ENCODE results near the gene NSD1.
"Not testable (repeated sequence)": the region's sequence is repeated elsewhere in the genome, so short reads cannot be mapped to it uniquely, and the experiment has no call there.

The NSD1 gene

GRCh38 chr5:177334155-177334551, 200.6 kb downstream of the NSD1 start:
- peaks cover 45 to 94% (median 72%) of the 10 kb centered on the region in 11 experiments for H3K36me3 ChIP-seq
- no peaks in the 10 kb centered on the region for H3K27me3 ChIP-seq
- H3K4me1 ChIP-seq: peaks cover 71 to 100% (median 98%) of the 10 kb centered on the region in 10 experiments
- H3K4me3 ChIP-seq: peak overlapping the region in 4 of 10 experiments; percentile 26 to 55 (median 33); a peak in 7 of 20 replicates
- peak overlapping the region; percentile 58 to 98 (median 90) for H3K4me2 ChIP-seq
- TF ChIP-seq Cebpa-rat (IDR thresholded peaks at IDR 0.05): no peak
- H3K27ac ChIP-seq: peak overlapping the region in 9 of 11 experiments; percentile 2 to 92 (median 83); a peak in 16 of 22 replicates
- peak overlapping the region in 8 of 11 experiments; percentile 55 to 83 (median 76); a peak in 15 of 22 replicates for H3K9ac ChIP-seq
- peaks cover 15 to 100% (median 69%) of the 10 kb centered on the region in 11 experiments; a peak in 21 of 22 replicates for H4K20me1 ChIP-seq
- no peaks in the 10 kb centered on the region for H3K9me3 ChIP-seq (replicated peaks in 1 of 11)

GRCh38 chr5:177334781-177335700, 201.5 kb downstream of the NSD1 start:
- no peaks in the 10 kb centered on the region for H3K9me3 ChIP-seq (replicated peaks in 1 of 11)
- peak overlapping the region in 8 of 11 experiments; percentile 75 to 92 (median 84); a peak in 15 of 22 replicates for H3K27ac ChIP-seq
- no peaks in the 10 kb centered on the region for H3K27me3 ChIP-seq
- peak overlapping the region in 2 of 10 experiments; percentile 26 to 29; a peak in 4 of 20 replicates for H3K4me3 ChIP-seq
- peak overlapping the region; percentile 58 to 98 (median 90) for H3K4me2 ChIP-seq
- peak overlapping the region in 8 of 11 experiments; percentile 55 to 83 (median 76); a peak in 15 of 22 replicates for H3K9ac ChIP-seq
- H3K4me1 ChIP-seq: peaks cover 80 to 100% (median 100%) of the 10 kb centered on the region in 10 experiments
- H3K36me3 ChIP-seq: peaks cover 45 to 94% (median 72%) of the 10 kb centered on the region in 11 experiments
- H4K20me1 ChIP-seq: peaks cover 22 to 100% (median 77%) of the 10 kb centered on the region in 11 experiments; a peak in 21 of 22 replicates
- TF ChIP-seq Cebpa-rat (IDR thresholded peaks at IDR 0.05): no peak

GRCh38 chr5:177335701-177336065, 202.1 kb downstream of the NSD1 start:
- Histone ChIP-seq H3K4me2 (peak overlapping the region; percentile 58 to 98 (median 90); a peak in 21 of 22 replicates), H3K9me3 (replicated peaks in 1 of 11) (no peaks in the 10 kb centered on the region), H3K9ac (peak overlapping the region in 8 of 11 experiments; percentile 55 to 83 (median 76); a peak in 13 of 22 replicates), H3K4me1 (peaks cover 85 to 100% (median 98%) of the 10 kb centered on the region in 10 experiments), H3K36me3 (peaks cover 45 to 88% (median 67%) of the 10 kb centered on the region in 11 experiments), H3K27me3 (no peaks in the 10 kb centered on the region), H4K20me1 (peaks cover 22 to 100% (median 79%) of the 10 kb centered on the region in 11 experiments; a peak in 21 of 22 replicates), H3K4me3 (no peak overlapping the region; a peak in 2 of 20 replicates), H3K27ac (peak overlapping the region in 8 of 11 experiments; percentile 37 to 92 (median 84); a peak in 15 of 22 replicates)
- TF ChIP-seq Cebpa-rat (IDR thresholded peaks at IDR 0.05): no peak

- Histone ChIP-seq H3K27me3 (no peaks in the 10 kb centered on the region), H3K4me1 (peaks cover 85 to 96% (median 94%) of the 10 kb centered on the region in 10 experiments), H3K9me3 (replicated peaks in 1 of 11) (no peaks in the 10 kb centered on the region), H3K9ac (peak overlapping the region in 8 of 11 experiments; percentile 55 to 83 (median 76); a peak in 14 of 22 replicates), H3K36me3 (peaks cover 46 to 84% (median 69%) of the 10 kb centered on the region in 11 experiments), H3K27ac (peak overlapping the region in 7 of 11 experiments; percentile 37 to 92 (median 85); a peak in 13 of 22 replicates), H4K20me1 (peaks cover 22 to 96% (median 79%) of the 10 kb centered on the region in 11 experiments; a peak in 21 of 22 replicates), H3K4me3 (no peak overlapping the region), H3K4me2 (peak overlapping the region; percentile 17 to 98 (median 90); a peak in 20 of 22 replicates)
- TF ChIP-seq Cebpa-rat (IDR thresholded peaks at IDR 0.05): no peak
Observed at GRCh38 chr5:177336112-177336511, 202.5 kb downstream of the NSD1 start.

- Histone ChIP-seq H3K4me2 (peak overlapping the region; percentile 17 to 98 (median 90); a peak in 21 of 22 replicates), H3K9ac (peak overlapping the region in 9 of 11 experiments; percentile 6 to 83 (median 49); a peak in 13 of 22 replicates), H4K20me1 (peaks cover 22 to 96% (median 79%) of the 10 kb centered on the region in 11 experiments; a peak in 21 of 22 replicates), H3K36me3 (peaks cover 53 to 89% (median 75%) of the 10 kb centered on the region in 11 experiments), H3K27me3 (no peaks in the 10 kb centered on the region), H3K9me3 (replicated peaks in 1 of 11) (no peaks in the 10 kb centered on the region), H3K4me1 (peaks cover 85 to 94% (median 87%) of the 10 kb centered on the region in 10 experiments), H3K27ac (peak overlapping the region in 7 of 11 experiments; percentile 9 to 92 (median 85); a peak in 7 of 22 replicates), H3K4me3 (no peak overlapping the region)
- no peak for TF ChIP-seq Cebpa-rat (IDR thresholded peaks at IDR 0.05)
Observed at GRCh38 chr5:177336603-177337494, 203.3 kb downstream of the NSD1 start.

GRCh38 chr5:177338251-177339106, 204.9 kb downstream of the NSD1 start:
- peak overlapping the region in 2 of 10 experiments; percentile 28 to 31; a peak in 3 of 20 replicates for H3K4me3 ChIP-seq
- TF ChIP-seq Cebpa-rat (IDR thresholded peaks at IDR 0.05): no peak
- H3K4me2 ChIP-seq: peak overlapping the region; percentile 55 to 98 (median 89)
- H3K4me1 ChIP-seq: peaks cover 70 to 79% (median 71%) of the 10 kb centered on the region in 10 experiments
- H3K9me3 ChIP-seq (replicated peaks in 1 of 11): no peaks in the 10 kb centered on the region
- H3K36me3 ChIP-seq: peaks cover 67 to 94% (median 86%) of the 10 kb centered on the region in 11 experiments
- H3K9ac ChIP-seq: peak overlapping the region in 9 of 11 experiments; percentile 4 to 83 (median 50); a peak in 16 of 22 replicates
- no peaks in the 10 kb centered on the region for H3K27me3 ChIP-seq
- peak overlapping the region in 8 of 11 experiments; percentile 34 to 91 (median 58); a peak in 16 of 22 replicates for H3K27ac ChIP-seq
- peaks cover 22 to 96% (median 80%) of the 10 kb centered on the region in 11 experiments; a peak in 21 of 22 replicates for H4K20me1 ChIP-seq

GRCh38 chr5:177339107-177339638, 205.6 kb downstream of the NSD1 start:
- peak overlapping the region; percentile 55 to 98 (median 89) for H3K4me2 ChIP-seq
- H3K36me3 ChIP-seq: peaks cover 67 to 94% (median 86%) of the 10 kb centered on the region in 11 experiments
- H3K27ac ChIP-seq: peak overlapping the region in 8 of 11 experiments; percentile 34 to 91 (median 58); a peak in 14 of 22 replicates
- H3K9ac ChIP-seq: peak overlapping the region in 9 of 11 experiments; percentile 7 to 83 (median 50); a peak in 11 of 22 replicates
- no peaks in the 10 kb centered on the region for H3K27me3 ChIP-seq
- no peaks in the 10 kb centered on the region for H3K9me3 ChIP-seq (replicated peaks in 1 of 11)
- no peak for TF ChIP-seq Cebpa-rat (IDR thresholded peaks at IDR 0.05)
- H4K20me1 ChIP-seq: peaks cover 22 to 96% (median 80%) of the 10 kb centered on the region in 11 experiments; a peak in 21 of 22 replicates
- no peak overlapping the region for H3K4me3 ChIP-seq
- H3K4me1 ChIP-seq: peaks cover 63 to 72% (median 64%) of the 10 kb centered on the region in 10 experiments

- not testable (repeated sequence) for H3K4me2 ChIP-seq
Observed at GRCh38 chr5:177343000-177343399, 209.4 kb downstream of the NSD1 start.

More at GRCh38 chr5:177343000-177343399, 209.4 kb downstream of the NSD1 start:
- peaks cover 38 to 95% (median 79%) of the 10 kb centered on the region in 11 experiments; a peak in 21 of 22 replicates for H4K20me1 ChIP-seq
- H3K27me3 ChIP-seq; H3K27ac ChIP-seq; H3K9me3 ChIP-seq (replicated peaks in 1 of 11); H3K9ac ChIP-seq; H3K4me3 ChIP-seq: not testable (repeated sequence)
- H3K36me3 ChIP-seq: peaks cover 70 to 96% (median 84%) of the 10 kb centered on the region in 11 experiments
- H3K4me1 ChIP-seq: peaks cover 31 to 57% (median 37%) of the 10 kb centered on the region in 10 experiments
